ENCODE data around the gene PRKCB.

GRCh38 chr16:24170407-24170806 lies 334.6 kb downstream of the PRKCB start:
- TF ChIP-seq CTCF (conservative IDR thresholded peaks at IDR 0.05; ENCODE audit: low read depth, low read length) (no peak), EZH2phosphoT487 (IDR thresholded peaks at IDR 0.05; ENCODE audit: borderline replicate concordance, low read length) (no peak)

Data from PC-3 (cell line).